ENCODE results near the gene ADAM21.

GRCh38 chr14:70407621-70408020 is 44.4 kb upstream of the ADAM21 start:
- TF ChIP-seq CTCF (conservative IDR thresholded peaks at IDR 0.05 in 1 of 2, IDR thresholded peaks at IDR 0.05 in 1 of 2; ENCODE audit: extremely low read depth in 1 of 2, insufficient read depth in 1 of 2, low read depth in 1 of 2, low read length in 2 of 2) (no peak), EZH2 (IDR thresholded peaks at IDR 0.05; ENCODE audit: borderline replicate concordance, low read length) (no peak)
